Chondrocyte (in vitro differentiated cells): Measurements from ENCODE around the gene CLCNKA. TPM values are rescaled to one million over a fixed set of nuclear protein-coding genes. Genes with fewer than 3 reads are reported as not detected.
"Not testable (repeated sequence)": the region's sequence is repeated elsewhere in the genome, so short reads cannot be mapped to it uniquely, and the experiment has no call there.

ENCODE experiments used
- DNase-seq: peaks from one replicate; pipeline ENCODE4 v3.0.0; 2021; ENCODE audit warnings: mixed read lengths, low spot score
- H3K27ac Mint-ChIP-seq: one replicate; pipeline ENCODE4 v1.8.0; 2021; ENCODE audit warnings: mild to moderate bottlenecking, moderate library complexity, mixed read lengths; ENCODE audit not compliant: unreplicated experiment
- H3K27me3 Mint-ChIP-seq: 2 replicates; pipeline ENCODE4 v1.8.0; 2021; ENCODE audit warnings: low read depth, mixed read lengths
- H3K36me3 Mint-ChIP-seq: 2 replicates; pipeline ENCODE4 v1.8.0; 2021; ENCODE audit warnings: low read depth, mixed read lengths
- H3K4me1 Mint-ChIP-seq: 2 replicates; pipeline ENCODE4 v1.8.0; 2021; ENCODE audit warnings: low read depth, mild to moderate bottlenecking, mixed read lengths
- H3K4me3 Mint-ChIP-seq: one replicate; pipeline ENCODE4 v1.8.0; 2021; ENCODE audit warnings: mild to moderate bottlenecking, moderate library complexity, mixed read lengths; ENCODE audit not compliant: unreplicated experiment
- H3K9me3 Mint-ChIP-seq: 2 replicates; pipeline ENCODE4 v1.8.0; 2021; ENCODE audit warnings: low read depth, mixed read lengths
- total RNA-seq: library from RNA; stranded (reverse); gene quantifications from 3 replicates; pipeline ENCODE4 v1.2.1, GENCODE V29; 2021
- TF ChIP-seq, protein P1 (sequence below): fragments of 200-600 bp; sonication (generic); IDR thresholded peaks from 2 replicates; pipeline ENCODE4 v1.5.0; 2021; ENCODE audit warnings: antibody characterized with exemption, mild to moderate bottlenecking, moderate library complexity

The CLCNKA gene
- total RNA-seq, 1 donor from 2014 or later: 0.12 TPM

DNA sequence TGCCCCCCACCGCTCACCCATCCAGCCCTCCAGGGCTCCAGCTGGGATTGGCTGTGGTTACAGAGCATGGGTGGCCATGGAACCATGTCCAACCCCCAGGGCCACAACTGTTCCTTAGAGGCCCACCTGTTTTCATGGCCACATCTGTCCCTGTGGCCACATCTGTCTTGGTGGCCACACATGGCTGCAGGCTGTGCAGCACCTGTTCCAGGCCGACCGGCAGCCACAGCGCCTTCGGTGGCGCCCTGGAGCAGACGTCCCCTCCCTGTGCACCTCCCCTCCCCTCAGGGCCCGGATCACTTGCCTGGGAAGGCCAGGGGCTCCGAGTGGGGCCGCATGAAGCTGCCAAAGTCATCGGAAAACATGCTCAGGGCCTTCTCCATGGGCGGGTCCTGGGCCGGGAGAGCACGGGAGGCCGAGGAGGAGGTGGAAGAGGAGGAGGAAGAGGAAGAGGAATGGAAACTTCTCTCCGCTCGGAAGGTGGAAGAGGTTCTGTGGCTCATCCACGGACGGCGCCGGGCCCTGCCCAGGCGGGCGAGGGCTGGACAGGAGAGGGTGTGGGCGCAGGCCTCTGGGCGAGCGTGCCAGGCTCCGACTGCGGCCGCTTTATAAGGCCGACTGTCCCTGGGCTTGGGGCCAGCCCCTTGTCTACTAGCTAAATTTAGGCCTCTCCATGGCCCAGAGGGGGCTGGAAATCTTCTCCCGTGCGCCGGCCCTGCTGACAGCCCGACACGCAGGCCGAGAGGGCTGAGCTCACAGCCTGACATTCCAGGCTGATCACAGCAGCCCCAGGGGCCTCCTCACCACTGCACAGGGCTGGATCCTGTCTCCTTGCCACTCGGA is 4.2 kb upstream of the CLCNKA start, which contains the start of gene HSPB7:
HSPB7 (minus strand) TSS at position 583 of the 843 bp plus-strand sequence; CDS start at position 503, 80 bp downstream.
- Mint-ChIP-seq H3K36me3 (peaks cover 4% of the 10 kb centered on the region), H3K27me3 (no peaks in the 10 kb centered on the region), H3K4me3 (peak within 1 kb of the TSS; percentile 75), H3K9me3 (no peaks in the 10 kb centered on the region), H3K27ac (peak within 1 kb of the TSS; percentile 99), H3K4me1 (peaks cover 70% of the 10 kb centered on the region)
- DNase-seq: no peak
- TF ChIP-seq, protein P1, sequence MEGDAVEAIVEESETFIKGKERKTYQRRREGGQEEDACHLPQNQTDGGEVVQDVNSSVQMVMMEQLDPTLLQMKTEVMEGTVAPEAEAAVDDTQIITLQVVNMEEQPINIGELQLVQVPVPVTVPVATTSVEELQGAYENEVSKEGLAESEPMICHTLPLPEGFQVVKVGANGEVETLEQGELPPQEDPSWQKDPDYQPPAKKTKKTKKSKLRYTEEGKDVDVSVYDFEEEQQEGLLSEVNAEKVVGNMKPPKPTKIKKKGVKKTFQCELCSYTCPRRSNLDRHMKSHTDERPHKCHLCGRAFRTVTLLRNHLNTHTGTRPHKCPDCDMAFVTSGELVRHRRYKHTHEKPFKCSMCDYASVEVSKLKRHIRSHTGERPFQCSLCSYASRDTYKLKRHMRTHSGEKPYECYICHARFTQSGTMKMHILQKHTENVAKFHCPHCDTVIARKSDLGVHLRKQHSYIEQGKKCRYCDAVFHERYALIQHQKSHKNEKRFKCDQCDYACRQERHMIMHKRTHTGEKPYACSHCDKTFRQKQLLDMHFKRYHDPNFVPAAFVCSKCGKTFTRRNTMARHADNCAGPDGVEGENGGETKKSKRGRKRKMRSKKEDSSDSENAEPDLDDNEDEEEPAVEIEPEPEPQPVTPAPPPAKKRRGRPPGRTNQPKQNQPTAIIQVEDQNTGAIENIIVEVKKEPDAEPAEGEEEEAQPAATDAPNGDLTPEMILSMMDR: no peak

DNA sequence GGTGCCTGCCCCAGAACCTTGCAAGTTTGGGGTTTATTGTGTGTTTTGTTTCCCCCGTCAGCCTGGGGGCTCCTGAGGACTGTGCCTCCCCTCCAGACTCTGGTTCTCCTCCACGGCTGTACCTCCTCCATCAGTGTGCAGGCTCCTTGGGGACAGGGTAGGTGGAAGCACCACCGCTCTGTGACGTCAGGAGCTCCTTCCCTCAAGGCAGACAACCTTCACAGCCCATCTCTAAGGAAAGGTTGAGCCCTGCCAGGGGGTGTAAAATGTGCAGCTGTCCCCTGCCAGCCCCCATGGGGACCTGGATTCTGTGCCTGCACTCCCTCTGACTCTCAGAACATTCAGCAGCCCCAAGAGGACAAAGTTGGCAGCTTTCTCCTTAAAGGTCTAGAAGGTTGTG is 3.5 kb upstream of the CLCNKA start:
- Mint-ChIP-seq H3K4me1 (peaks cover 69% of the 10 kb centered on the region), H3K27ac (peak overlapping the region; percentile 99), H3K36me3 (peaks cover 4% of the 10 kb centered on the region), H3K4me3 (peak overlapping the region; percentile 75), H3K27me3 (no peaks in the 10 kb centered on the region), H3K9me3 (no peaks in the 10 kb centered on the region)
- TF ChIP-seq, protein P1: no peak
- no peak for DNase-seq

DNA sequence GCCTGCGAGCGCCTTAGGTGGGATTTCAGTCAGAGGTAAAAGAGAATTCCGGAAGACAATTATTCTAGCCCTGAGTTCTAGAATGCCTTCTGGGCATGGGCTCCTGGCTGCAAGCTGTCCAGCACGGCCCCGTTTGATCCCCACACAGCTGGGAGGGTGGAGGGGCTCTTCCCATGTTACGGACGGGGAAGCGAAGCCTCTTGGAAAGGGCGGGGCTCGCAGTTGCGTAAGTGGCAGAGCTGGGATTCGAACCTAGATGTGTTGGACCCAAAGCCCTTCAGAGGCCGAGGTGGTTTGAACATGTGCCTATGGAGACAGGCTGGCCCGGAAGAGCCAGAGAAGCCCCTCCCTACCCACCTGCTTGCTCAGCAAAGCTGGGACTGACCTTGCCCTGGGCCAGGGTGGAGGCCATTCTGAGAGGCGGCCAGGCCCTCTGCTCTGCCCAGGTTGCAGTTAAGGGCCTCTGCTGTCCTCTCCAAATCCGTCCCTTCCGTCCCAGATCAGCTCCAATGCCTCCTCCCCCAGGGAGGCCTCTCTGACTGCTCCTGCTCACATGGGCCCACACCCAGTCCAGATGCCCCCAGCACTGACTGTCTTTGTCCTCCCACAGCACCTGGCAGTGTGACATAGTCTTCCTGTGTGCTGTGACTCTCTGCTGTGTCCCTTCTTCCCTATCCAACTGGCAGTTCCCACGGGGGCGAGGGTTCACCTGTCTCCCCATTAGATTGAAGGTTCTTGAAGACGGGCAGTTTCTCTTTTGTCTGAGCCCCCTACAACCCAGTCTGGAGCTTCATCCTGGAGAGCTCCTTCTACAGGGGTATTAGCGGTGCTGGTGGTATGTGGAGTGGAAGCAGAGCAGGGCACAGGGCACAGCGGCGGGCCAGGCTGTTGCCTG is 2.8 kb upstream of the CLCNKA start:
- H3K27ac Mint-ChIP-seq: peak overlapping the region; percentile 99
- TF ChIP-seq, protein P1: no peak
- DNase-seq: no peak
- peaks cover 4% of the 10 kb centered on the region for H3K36me3 Mint-ChIP-seq
- H3K4me1 Mint-ChIP-seq: peaks cover 62% of the 10 kb centered on the region
- no peaks in the 10 kb centered on the region for H3K9me3 Mint-ChIP-seq
- no peaks in the 10 kb centered on the region for H3K27me3 Mint-ChIP-seq
- H3K4me3 Mint-ChIP-seq: peak overlapping the region; percentile 75

DNA sequence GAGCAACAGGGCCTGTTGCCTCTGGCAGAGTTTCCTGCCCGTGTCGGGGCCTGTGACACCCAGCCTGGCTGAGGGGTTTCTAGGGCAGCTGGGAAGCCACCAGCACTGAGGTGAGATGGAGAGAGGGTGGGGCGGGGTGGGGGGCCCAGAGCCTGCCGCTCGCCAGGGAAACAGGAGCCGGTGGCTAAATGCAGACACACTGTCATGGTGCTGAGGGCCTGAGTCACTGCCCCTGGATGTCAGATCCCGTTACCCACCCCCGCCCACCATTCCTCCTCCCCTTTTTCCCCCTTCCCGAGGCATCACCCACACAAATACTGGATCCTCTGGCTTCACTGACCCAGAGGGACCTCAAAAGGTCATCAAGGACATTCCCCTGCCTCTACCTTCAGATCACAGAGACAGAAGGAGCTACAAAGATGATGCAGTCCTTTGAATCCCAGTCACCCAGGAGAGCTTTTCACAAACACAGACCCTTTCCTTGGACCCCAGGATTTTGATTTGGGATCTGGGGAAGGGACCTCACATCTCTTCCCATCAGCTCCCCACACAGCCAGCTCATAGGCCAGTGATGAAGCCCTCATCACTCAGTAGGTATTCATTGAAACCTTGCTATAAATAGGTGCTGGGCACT is 2.1 kb upstream of the CLCNKA start:
- Mint-ChIP-seq H3K27ac (peak overlapping the region; percentile 99), H3K4me1 (peaks cover 55% of the 10 kb centered on the region), H3K36me3 (peaks cover 4% of the 10 kb centered on the region), H3K4me3 (peak overlapping the region; percentile 9), H3K27me3 (no peaks in the 10 kb centered on the region), H3K9me3 (no peaks in the 10 kb centered on the region)
- DNase-seq: no peak
- TF ChIP-seq, protein P1: no peak

DNA sequence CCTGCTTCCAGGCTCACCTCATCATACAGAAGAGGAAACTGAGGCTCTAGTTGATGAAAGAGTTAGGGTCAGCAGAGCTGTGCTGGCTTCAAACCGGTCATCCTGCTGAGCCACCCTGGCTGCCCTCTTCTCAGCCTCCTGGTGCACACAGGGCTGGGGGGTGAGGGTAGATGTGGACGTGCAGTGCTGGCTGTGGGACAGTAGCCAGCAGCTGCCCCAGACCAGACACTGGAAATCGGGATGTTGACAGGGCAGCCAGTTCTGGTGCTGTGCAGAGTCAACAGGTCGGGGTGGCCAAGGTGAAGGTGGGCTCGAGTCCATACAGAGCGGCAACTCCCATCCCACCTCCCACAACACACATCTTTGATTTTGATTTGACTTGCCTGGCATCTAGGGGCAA is 1.5 kb upstream of the CLCNKA start:
- DNase-seq: no peak
- H3K27ac Mint-ChIP-seq: no peak overlapping the region
- peaks cover 2% of the 10 kb centered on the region for H3K36me3 Mint-ChIP-seq
- H3K4me1 Mint-ChIP-seq: peaks cover 49% of the 10 kb centered on the region
- no peaks in the 10 kb centered on the region for H3K27me3 Mint-ChIP-seq
- TF ChIP-seq, protein P1: no peak
- H3K4me3 Mint-ChIP-seq: no peak overlapping the region
- no peaks in the 10 kb centered on the region for H3K9me3 Mint-ChIP-seq

DNA sequence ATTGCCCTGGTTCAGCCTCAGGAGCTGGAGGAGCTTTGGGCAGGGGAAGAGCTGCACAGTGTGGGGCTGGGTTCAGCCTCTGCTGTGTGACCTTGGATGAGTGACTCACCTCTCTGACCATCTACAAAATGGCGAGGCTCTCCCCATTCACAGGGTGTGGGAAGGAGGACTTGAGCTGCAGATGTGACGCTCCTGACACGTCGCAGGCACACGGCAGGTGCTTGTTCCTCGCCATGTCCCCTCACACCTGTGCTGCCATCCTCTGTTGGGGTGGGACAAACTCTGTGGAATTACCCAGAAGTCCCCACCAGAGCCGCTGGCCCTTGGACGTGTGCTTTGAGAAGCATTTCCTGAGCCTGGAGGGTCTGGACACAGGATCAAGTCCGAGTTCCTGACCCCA is 958 bp upstream of the CLCNKA start:
- not testable (repeated sequence) for H3K4me3 Mint-ChIP-seq, DNase-seq, H3K36me3 Mint-ChIP-seq, H3K27ac Mint-ChIP-seq, H3K9me3 Mint-ChIP-seq, H3K27me3 Mint-ChIP-seq
- peaks cover 44% of the 10 kb centered on the region for H3K4me1 Mint-ChIP-seq
